Right cardiac atrium (tissue), 5 donors: ENCODE results near the gene CACNB1. TPM values are rescaled to one million over a fixed set of nuclear protein-coding genes. Genes with fewer than 3 reads are reported as not detected.

ENCODE experiments used
- ATAC-seq, 2 donors: fragments of 200-7000 bp; cut with Tn5 transposase; one replicate each; pipeline versions ENCODE4 v1.8.0 to v1.9.1; 2020; ENCODE audit warnings: moderate library complexity in 2 of 2, mild to moderate bottlenecking in 1 of 2
- DNase-seq, 3 donors: peaks; one replicate each; pipeline ENCODE4 v3.0.0-alpha.2; 2020
- H3K27ac ChIP-seq: one replicate; pipeline ENCODE4 v1.5.1; 2013; ENCODE audit warnings: mild to moderate bottlenecking, low read length, control low read depth, moderate library complexity
- H3K27me3 ChIP-seq: one replicate; pipeline ENCODE4 v1.6.1; 2013; ENCODE audit not compliant: control insufficient read depth, insufficient read depth
- H3K4me1 ChIP-seq: one replicate; pipeline ENCODE4 v1.6.1; 2013; ENCODE audit warnings: low read length; ENCODE audit not compliant: control insufficient read depth, insufficient read depth
- H3K4me3 ChIP-seq: one replicate; pipeline ENCODE4 v1.5.1; 2013; ENCODE audit warnings: low read length, control low read depth
- H3K9me3 ChIP-seq: one replicate; pipeline ENCODE4 v1.6.1; 2013; ENCODE audit warnings: low read length; ENCODE audit not compliant: control insufficient read depth
- WGBS: extraction: QIAGEN DNeasy Blood & Tissue Kit; methylation state at CpG from one replicate; pipeline ENCODE4 v1.1.7; 2013; 5-methylcytosine and 5-hydroxymethylcytosine counted together
- intact Hi-C, 4 donors: fragments of 100-400 bp; cut with DNase I; formaldehyde crosslinking; loops; one replicate each; pipeline versions ENCODE4 v1.11.0 to v1.14.0; 2022 to 2023
- polyA plus RNA-seq: library from polyadenylated mRNA; stranded (reverse); fragments of 200-250 nt; gene quantifications from one replicate; pipeline ENCODE4 v1.2.3, GENCODE V29; 2013
- total RNA-seq, 4 donors: library from RNA; stranded (reverse); fragmentation: NEBNext Ultra II Directional; extraction: Animal tissue kit (Norgen Biotek cat#: 25700); gene quantifications; one replicate each; pipeline ENCODE4 v1.2.1, GENCODE V29; 2021
- donor health status: healthy with polysubstance abuse.
- donor health status: DM: no; HTN: yes; CAD: no.
- donor health status: DM: no; HTN: no; CAD: no.
- donor health status: DM: no; HTN: yes; CAD: no; lungs with severe emphysema.
- donor health status: DM: yes; HTN: yes; CAD: no.

Gene CACNB1
- total and polyA plus RNA-seq, 5 donors = 5.8 to 10.8 (median 7.7) TPM

- DNase-seq (peak; percentile 91 to 95 (median 92)), ATAC-seq (peak; percentile 78 to 80)
- intact Hi-C loops = loop anchor here in 1 of 4 donors (10.0 kb wide), 1 partner anchor 55 kb away; no protein-coding TSS in a partner anchor
- H3K27me3 ChIP-seq = no peaks in the 10 kb centered on the region
- H3K27ac ChIP-seq = peak overlapping the region; percentile 66
- peaks cover 3% of the 10 kb centered on the region for H3K4me1 ChIP-seq
- H3K9me3 ChIP-seq = no peaks in the 10 kb centered on the region
- under 1% methylated on average over 10 of the region's 10 CpGs for WGBS
- H3K4me3 ChIP-seq = peak overlapping the region; percentile 96
These were observed 2.3 kb upstream of the CACNB1 start for GRCh38 chr17:39199820-39200069.

DNA sequence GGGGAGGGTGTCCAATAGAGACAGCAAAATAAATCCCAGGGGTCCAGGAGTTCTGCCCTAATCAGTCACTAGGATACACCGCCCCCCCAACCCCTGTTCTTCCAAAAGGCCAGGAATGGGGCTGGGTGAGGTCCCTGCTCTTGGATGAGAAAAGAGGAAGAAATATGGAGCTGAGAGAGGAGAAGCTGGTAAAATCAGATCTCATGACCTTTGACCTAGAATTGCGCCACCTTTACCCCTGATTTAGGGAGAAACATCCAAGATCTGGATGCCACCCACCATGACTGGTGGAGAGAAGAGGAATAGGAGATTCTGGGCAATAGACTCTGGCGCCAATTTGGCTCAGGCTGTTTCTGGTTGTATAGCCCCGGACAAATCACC lies 707 bp upstream of the CACNB1 start:
- Histone ChIP-seq H3K4me3 (no peak overlapping the region), H3K27ac (no peak overlapping the region), H3K27me3 (no peaks in the 10 kb centered on the region), H3K4me1 (peaks cover 3% of the 10 kb centered on the region), H3K9me3 (no peaks in the 10 kb centered on the region)
- ATAC-seq (no peak), DNase-seq (peak in 1 of 3 donors; percentile 62)
- intact Hi-C loops = no loop called here
- WGBS = 78% methylated on average over 4 of the region's 4 CpGs

GRCh38 chr17:39196808-39197291 lies 619 bp downstream of the CACNB1 start:
- intact Hi-C loops = no loop called here
- H3K27ac ChIP-seq = peak overlapping the region; percentile 7
- H3K4me1 ChIP-seq = peaks cover 3% of the 10 kb centered on the region
- peak in 2 of 3 donors; percentile 72 to 81 for DNase-seq
- peak in 1 of 2 donors; percentile 1 for ATAC-seq
- no peaks in the 10 kb centered on the region for H3K9me3 ChIP-seq
- no peaks in the 10 kb centered on the region for H3K27me3 ChIP-seq
- under 1% methylated on average over 30 of the region's 30 CpGs for WGBS
- H3K4me3 ChIP-seq = peak overlapping the region; percentile 66

GRCh38 chr17:39196241-39196807 lies 1.1 kb downstream of the CACNB1 start:
- intact Hi-C loops = no loop called here
- H3K4me3 ChIP-seq = peak overlapping the region; percentile 66
- H3K4me1 ChIP-seq = peaks cover 3% of the 10 kb centered on the region
- no peak overlapping the region for H3K27ac ChIP-seq
- DNase-seq = peak in 1 of 3 donors; percentile 67
- ATAC-seq = no peak
- no peaks in the 10 kb centered on the region for H3K9me3 ChIP-seq
- no peaks in the 10 kb centered on the region for H3K27me3 ChIP-seq
- 31% methylated on average over 8 of the region's 8 CpGs for WGBS

DNA sequence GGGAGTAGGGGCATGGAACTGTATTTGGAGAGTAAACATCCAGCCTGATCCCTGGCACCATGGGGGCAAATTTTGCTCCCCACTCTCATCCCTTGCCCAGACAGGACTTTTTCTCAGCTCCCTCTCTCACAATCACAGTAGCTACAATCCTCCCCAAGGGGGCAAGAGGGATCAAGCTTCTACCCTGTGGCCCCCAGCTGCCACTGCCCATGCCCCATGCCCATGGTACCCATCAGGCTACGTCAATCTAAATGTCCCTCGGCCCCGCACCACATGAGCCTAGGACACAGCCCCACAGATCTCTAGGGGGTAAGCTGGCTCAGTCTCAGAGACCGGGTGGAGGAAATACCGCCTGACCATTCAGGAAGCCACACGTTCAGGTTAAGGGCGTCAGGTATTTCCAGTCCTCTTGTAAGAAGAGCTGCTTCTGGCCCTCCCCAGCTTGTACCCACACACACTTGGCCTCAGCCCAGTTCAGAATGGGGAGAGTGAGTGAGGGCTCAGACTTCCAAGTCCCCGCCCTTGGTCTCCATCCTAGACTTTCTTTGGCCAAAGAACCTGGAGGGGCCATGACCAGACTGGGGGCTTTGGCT lies 1.8 kb downstream of the CACNB1 start:
- intact Hi-C loops = no loop called here
- Histone ChIP-seq H3K27me3 (no peaks in the 10 kb centered on the region), H3K9me3 (no peaks in the 10 kb centered on the region), H3K4me3 (no peak overlapping the region), H3K4me1 (no peaks in the 10 kb centered on the region), H3K27ac (no peak overlapping the region)
- ATAC-seq (no peak), DNase-seq (peak in 2 of 3 donors; percentile 46 to 54)
- WGBS = 56% methylated on average over 8 of the region's 8 CpGs

DNA sequence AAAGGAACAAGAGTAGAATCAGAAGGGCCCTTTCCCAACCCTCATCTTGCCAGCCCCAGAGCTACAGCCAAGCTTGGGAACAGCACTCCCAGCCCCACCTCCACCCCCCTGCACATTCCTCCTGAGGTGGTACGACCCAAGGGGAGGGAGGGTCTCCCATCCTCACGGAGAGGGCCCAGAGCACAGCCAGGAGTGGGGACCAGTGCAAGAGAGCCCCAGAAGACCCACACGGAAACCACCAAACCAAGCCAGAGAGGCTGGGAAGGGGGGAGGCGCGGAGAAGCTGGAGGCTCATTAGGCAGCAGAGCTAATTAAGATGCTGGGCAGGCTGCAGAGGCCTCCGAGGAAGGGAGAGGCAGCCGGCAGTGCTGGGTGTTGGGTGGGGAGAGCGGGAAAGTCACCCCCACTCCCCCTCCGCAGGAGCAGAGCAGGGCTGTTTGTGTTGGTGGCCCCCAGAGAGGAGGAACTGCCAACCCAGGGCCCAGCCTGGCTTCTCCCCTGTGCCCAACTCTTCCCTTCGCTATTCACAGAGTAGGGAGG lies 2.4 kb downstream of the CACNB1 start:
- intact Hi-C loops = no loop called here
- H3K27me3 ChIP-seq = no peaks in the 10 kb centered on the region
- 64% methylated on average over 10 of the region's 10 CpGs for WGBS
- H3K27ac ChIP-seq = no peak overlapping the region
- DNase-seq (peak in 2 of 3 donors; percentile 47), ATAC-seq (no peak)
- H3K9me3 ChIP-seq = no peaks in the 10 kb centered on the region
- H3K4me1 ChIP-seq = no peaks in the 10 kb centered on the region
- H3K4me3 ChIP-seq = no peak overlapping the region

- H3K27ac ChIP-seq = no peak overlapping the region
- H3K4me3 ChIP-seq = no peak overlapping the region
- peak; percentile 83 to 88 (median 87) for DNase-seq
- no peaks in the 10 kb centered on the region for H3K27me3 ChIP-seq
- no peaks in the 10 kb centered on the region for H3K4me1 ChIP-seq
- 49% methylated on average over 20 of the region's 20 CpGs for WGBS
- peak; percentile 57 to 61 for ATAC-seq
- no peaks in the 10 kb centered on the region for H3K9me3 ChIP-seq
- intact Hi-C loops = no loop called here
These were observed 3.1 kb downstream of the CACNB1 start for GRCh38 chr17:39194089-39194984.

DNA sequence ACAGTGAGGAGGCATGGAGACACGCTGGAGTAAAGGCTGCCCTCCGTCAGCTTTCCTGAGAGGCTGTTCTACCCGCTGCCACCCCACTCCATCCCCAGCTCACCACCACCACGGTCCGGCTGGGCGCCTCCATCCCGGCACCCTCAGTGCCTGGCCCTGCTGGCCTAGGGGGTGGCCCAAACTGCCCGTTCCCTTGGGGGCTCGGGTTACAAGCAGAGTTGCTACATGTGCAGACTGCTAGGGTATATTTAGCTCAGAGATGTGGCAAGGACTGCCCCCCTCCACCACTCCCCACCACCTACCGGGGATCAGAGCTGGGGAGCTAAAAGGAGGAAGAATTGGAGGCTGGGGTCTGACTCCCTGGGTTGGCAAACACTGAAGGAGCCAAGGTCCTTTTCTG lies 4.1 kb downstream of the CACNB1 start:
- H3K4me1 ChIP-seq = no peaks in the 10 kb centered on the region
- WGBS = 80% methylated on average over 10 of the region's 10 CpGs
- H3K4me3 ChIP-seq = no peak overlapping the region
- H3K27me3 ChIP-seq = no peaks in the 10 kb centered on the region
- no peak overlapping the region for H3K27ac ChIP-seq
- DNase-seq (peak in 2 of 3 donors; percentile 22 to 52), ATAC-seq (no peak)
- intact Hi-C loops = no loop called here
- H3K9me3 ChIP-seq = no peaks in the 10 kb centered on the region

DNA sequence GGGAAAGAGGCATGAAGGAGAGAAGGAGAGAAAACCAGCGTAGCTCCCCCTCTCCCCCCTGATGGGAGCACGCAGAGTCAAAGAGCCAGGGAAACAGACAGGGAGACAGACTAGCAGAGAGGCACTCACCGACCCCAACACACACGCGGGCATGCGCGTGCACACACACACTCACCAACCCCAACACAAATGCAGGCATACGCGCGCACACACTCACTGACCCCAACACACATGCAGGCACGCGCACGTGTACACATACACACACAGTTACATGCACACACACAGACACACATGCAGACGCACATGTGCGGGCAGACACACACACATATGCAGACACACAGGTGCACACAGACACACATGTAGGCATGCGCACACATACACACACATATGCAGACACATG lies 4.6 kb downstream of the CACNB1 start:
- Histone ChIP-seq H3K9me3 (no peaks in the 10 kb centered on the region), H3K4me1 (no peaks in the 10 kb centered on the region), H3K27ac (no peak overlapping the region), H3K4me3 (no peak overlapping the region), H3K27me3 (no peaks in the 10 kb centered on the region)
- ATAC-seq = no peak
- peak in 2 of 3 donors; percentile 30 to 57 for DNase-seq
- 95% methylated on average over 16 of the region's 16 CpGs for WGBS
- intact Hi-C loops = no loop called here

DNA sequence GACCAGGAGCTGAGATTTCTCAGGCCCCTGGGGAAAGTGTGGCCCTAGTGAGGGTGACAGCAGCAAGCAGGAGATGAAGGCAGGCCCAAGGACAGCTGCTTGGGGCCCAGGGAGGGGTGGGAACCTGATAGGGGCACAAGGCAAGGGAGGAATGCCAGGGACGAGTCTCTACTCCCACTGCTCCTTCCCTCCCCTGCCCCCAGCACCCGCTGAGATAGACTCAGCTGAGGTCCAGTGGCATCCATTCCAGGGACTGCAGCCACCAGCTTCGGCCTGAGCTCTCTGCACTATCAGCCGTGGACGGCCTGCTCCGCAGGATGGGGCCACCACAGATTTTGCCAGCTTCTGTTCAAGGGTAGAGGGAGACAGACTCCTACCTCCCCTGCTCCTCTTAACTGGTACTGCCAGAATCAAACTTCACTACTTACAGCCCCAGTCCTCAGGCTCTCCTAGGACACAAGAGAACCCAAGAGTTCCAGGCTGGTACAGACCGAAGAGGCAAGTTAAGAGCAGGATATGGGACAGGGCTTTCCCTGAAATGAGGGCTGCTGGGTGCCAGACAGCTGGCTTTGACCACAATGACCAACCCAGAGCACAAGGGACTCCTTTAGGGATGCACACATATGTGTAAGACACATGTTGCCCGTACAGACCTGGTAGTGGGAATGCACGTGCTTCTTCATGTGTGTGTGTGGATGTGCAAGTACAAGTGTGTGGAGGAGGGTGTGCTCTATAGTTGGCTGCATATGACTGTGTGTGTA lies 5.5 kb downstream of the CACNB1 start:
- Histone ChIP-seq H3K27me3 (no peaks in the 10 kb centered on the region), H3K27ac (no peak overlapping the region), H3K9me3 (no peaks in the 10 kb centered on the region), H3K4me1 (no peaks in the 10 kb centered on the region), H3K4me3 (no peak overlapping the region)
- 91% methylated on average over 9 of the region's 9 CpGs for WGBS
- ATAC-seq (no peak), DNase-seq (peak in 1 of 3 donors; percentile 37)
- intact Hi-C loops = no loop called here
